Mammary epithelial cell (primary cell): ENCODE data around the gene GPR84.

Experiments
- CTCF ChIP-seq, 2 donors: IDR thresholded peaks in 1 of 2; conservative IDR thresholded peaks in 1 of 2; 2 replicates each; pipeline ENCODE4 v1.5.1; 2011 to 2012; ENCODE audit warnings: inconsistent platforms in 2 of 2, low read length in 2 of 2, mild to moderate bottlenecking in 2 of 2, control low read depth in 1 of 2, low read depth in 1 of 2; ENCODE audit not compliant: insufficient read depth in 1 of 2; ENCODE audit errors: extremely low read depth in 1 of 2
- EZH2 ChIP-seq: IDR thresholded peaks from 2 replicates; pipeline ENCODE4 v1.6.1; 2012; ENCODE audit warnings: low read length, inconsistent platforms, borderline replicate concordance

GRCh38 chr12:54360717-54361456 lies 3.4 kb downstream of the GPR84 start:
- TF ChIP-seq CTCF (conservative IDR thresholded peaks at IDR 0.05 in 1 of 2, IDR thresholded peaks at IDR 0.05 in 1 of 2; ENCODE audit: extremely low read depth in 1 of 2, insufficient read depth in 1 of 2, low read depth in 1 of 2, low read length in 2 of 2) (peak; percentile 92 to 96), EZH2 (no peak)
